ENCODE data around the gene FETUB.

GRCh38 chr3:186640929-186641328, 730 bp downstream of the FETUB start:
- TF ChIP-seq EZH2 (IDR thresholded peaks at IDR 0.05; ENCODE audit: low read length, unreplicated experiment): no peak
- TF ChIP-seq, protein P1, sequence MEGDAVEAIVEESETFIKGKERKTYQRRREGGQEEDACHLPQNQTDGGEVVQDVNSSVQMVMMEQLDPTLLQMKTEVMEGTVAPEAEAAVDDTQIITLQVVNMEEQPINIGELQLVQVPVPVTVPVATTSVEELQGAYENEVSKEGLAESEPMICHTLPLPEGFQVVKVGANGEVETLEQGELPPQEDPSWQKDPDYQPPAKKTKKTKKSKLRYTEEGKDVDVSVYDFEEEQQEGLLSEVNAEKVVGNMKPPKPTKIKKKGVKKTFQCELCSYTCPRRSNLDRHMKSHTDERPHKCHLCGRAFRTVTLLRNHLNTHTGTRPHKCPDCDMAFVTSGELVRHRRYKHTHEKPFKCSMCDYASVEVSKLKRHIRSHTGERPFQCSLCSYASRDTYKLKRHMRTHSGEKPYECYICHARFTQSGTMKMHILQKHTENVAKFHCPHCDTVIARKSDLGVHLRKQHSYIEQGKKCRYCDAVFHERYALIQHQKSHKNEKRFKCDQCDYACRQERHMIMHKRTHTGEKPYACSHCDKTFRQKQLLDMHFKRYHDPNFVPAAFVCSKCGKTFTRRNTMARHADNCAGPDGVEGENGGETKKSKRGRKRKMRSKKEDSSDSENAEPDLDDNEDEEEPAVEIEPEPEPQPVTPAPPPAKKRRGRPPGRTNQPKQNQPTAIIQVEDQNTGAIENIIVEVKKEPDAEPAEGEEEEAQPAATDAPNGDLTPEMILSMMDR (conservative IDR thresholded peaks at IDR 0.05; ENCODE audit: low read depth, low read length): no peak
- TF ChIP-seq EZH2phosphoT487 (IDR thresholded peaks at IDR 0.05; ENCODE audit: borderline replicate concordance, low read length): no peak

Data from PC-3 (cell line).